Esophagus squamous epithelium (tissue), 5 donors: ENCODE data around the gene PKD2L1. TPM values are rescaled to one million over a fixed set of nuclear protein-coding genes. Genes with fewer than 3 reads are reported as not detected.

Source experiments
- DNase-seq: peaks from one replicate; lab custom pipeline; 2025; lab: John Stamatoyannopoulos, UW
- H3K27ac ChIP-seq, 4 donors: fragments of 200-600 bp; sonication (generic); one replicate each; pipeline ENCODE4 v1.5.1; 2016 to 2019; ENCODE audit warnings: mild to moderate bottlenecking in 1 of 4
- H3K27me3 ChIP-seq, 4 donors: fragments of 200-600 bp; sonication (generic); 1 replicate in 3 of 4; 2 replicates in 1 of 4; pipeline versions ENCODE4 v1.5.1 to v1.6.0; 2017 to 2021; ENCODE audit warnings: antibody characterized with exemption in 1 of 4
- H3K36me3 ChIP-seq, 3 donors: fragments of 200-600 bp; sonication (generic); one replicate each; pipeline ENCODE4 v1.5.1; 2016 to 2019
- H3K4me1 ChIP-seq, 3 donors: fragments of 200-600 bp; sonication (generic); one replicate each; pipeline ENCODE4 v1.5.1; 2017 to 2019
- H3K4me3 ChIP-seq, 4 donors: fragments of 200-600 bp; sonication (generic); 1 replicate in 3 of 4; 2 replicates in 1 of 4; pipeline ENCODE4 v1.5.1; 2016 to 2019; ENCODE audit warnings: mild to moderate bottlenecking in 2 of 4, moderate library complexity in 1 of 4
- H3K9me3 ChIP-seq, 3 donors: fragments of 200-600 bp; sonication (generic); one replicate each; pipeline ENCODE4 v1.5.1; 2016 to 2019
- POLR2A ChIP-seq, 4 donors: fragments of 450-650 bp; IDR thresholded peaks; one replicate each; pipeline ENCODE4 v1.6.1; 2017; ENCODE audit warnings: antibody characterized with exemption in 4 of 4, mild to moderate bottlenecking in 4 of 4, moderate library complexity in 3 of 4
- WGBS, 2 donors: methylation state at CpG; one replicate each; pipeline ENCODE4 v1.1.5; 2018; 5-methylcytosine and 5-hydroxymethylcytosine counted together
- intact Hi-C: fragments of 100-400 bp; cut with DNase I; formaldehyde crosslinking; loops from one replicate; pipeline ENCODE4 v1.15.0; 2022
- total RNA-seq, 4 donors: library from RNA; depleted of rRNA; stranded (reverse); fragments of >200 nt; gene quantifications; one replicate each; pipeline ENCODE4 v1.1.0, GENCODE V29; 2016
- TF ChIP-seq, protein P1 (sequence below), 6 experiments: fragments of 450-650 bp in 4 of 6; fragments of 200-600 bp in 2 of 6; sonication (generic) in 2 of 6; IDR thresholded peaks; one replicate each; pipeline ENCODE4 v1.5.1; 2016 to 2019; ENCODE audit warnings: antibody characterized with exemption in 6 of 6, mild to moderate bottlenecking in 4 of 6, moderate library complexity in 4 of 6
- donor health status: DM: yes; HTN: yes; CAD: no.

PKD2L1 gene
- total RNA-seq, 4 donors from 2014 or later = not detected

- intact Hi-C loops = no loop called here
- H3K27ac ChIP-seq = no peak overlapping the region
- H3K27me3 ChIP-seq = no peaks in the 10 kb centered on the region
- H3K36me3 ChIP-seq = peaks cover 0 to 74% (median 0%) of the 10 kb centered on the region in 3 donors
- peaks cover 0 to 41% (median 5%) of the 10 kb centered on the region in 3 donors for H3K4me1 ChIP-seq
- no peak for TF ChIP-seq POLR2A (IDR thresholded peaks at IDR 0.05)
- TF ChIP-seq, protein P1, sequence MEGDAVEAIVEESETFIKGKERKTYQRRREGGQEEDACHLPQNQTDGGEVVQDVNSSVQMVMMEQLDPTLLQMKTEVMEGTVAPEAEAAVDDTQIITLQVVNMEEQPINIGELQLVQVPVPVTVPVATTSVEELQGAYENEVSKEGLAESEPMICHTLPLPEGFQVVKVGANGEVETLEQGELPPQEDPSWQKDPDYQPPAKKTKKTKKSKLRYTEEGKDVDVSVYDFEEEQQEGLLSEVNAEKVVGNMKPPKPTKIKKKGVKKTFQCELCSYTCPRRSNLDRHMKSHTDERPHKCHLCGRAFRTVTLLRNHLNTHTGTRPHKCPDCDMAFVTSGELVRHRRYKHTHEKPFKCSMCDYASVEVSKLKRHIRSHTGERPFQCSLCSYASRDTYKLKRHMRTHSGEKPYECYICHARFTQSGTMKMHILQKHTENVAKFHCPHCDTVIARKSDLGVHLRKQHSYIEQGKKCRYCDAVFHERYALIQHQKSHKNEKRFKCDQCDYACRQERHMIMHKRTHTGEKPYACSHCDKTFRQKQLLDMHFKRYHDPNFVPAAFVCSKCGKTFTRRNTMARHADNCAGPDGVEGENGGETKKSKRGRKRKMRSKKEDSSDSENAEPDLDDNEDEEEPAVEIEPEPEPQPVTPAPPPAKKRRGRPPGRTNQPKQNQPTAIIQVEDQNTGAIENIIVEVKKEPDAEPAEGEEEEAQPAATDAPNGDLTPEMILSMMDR (IDR thresholded peaks at IDR 0.05) = no peak
- DNase-seq = no peak
- WGBS, 2 donors = 37 to 52% methylated on average over 3 of the region's 3 CpGs
- H3K9me3 ChIP-seq = no peaks in the 10 kb centered on the region
- no peak overlapping the region for H3K4me3 ChIP-seq
These were observed 29.6 kb upstream of the PKD2L1 start for GRCh38 chr10:100359529-100360150.

DNA sequence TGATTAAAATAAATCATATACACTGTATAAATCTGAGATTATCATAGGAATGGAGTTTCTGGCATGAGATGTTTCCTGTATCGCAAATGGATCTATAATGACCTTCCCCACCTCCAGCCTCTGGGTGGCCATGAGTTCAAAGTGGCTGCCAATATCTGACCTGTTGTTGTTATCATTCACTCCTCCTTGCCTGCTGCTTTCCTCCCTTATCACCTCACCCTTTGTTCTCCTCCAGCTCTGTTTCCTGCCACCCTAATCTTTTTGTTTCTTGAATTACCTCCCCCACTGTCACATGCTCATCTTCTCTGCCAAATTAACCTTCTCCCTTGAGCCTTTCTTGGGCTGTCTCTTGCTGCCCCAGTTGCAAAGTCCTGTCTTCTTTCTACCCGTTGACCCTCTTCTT, 29.0 kb upstream of the PKD2L1 start:
- 68 to 73% methylated on average over 2 of the region's 2 CpGs for WGBS, 2 donors
- no peak for TF ChIP-seq POLR2A (IDR thresholded peaks at IDR 0.05)
- Histone ChIP-seq H3K4me3 (no peak overlapping the region), H3K27ac (no peak overlapping the region), H3K9me3 (no peaks in the 10 kb centered on the region), H3K4me1 (peaks cover 0 to 35% (median 0%) of the 10 kb centered on the region in 3 donors), H3K36me3 (peaks cover 0 to 80% (median 0%) of the 10 kb centered on the region in 3 donors), H3K27me3 (no peaks in the 10 kb centered on the region)
- intact Hi-C loops = no loop called here
- DNase-seq = no peak

- no peak for DNase-seq
- Histone ChIP-seq H3K9me3 (no peaks in the 10 kb centered on the region), H3K27me3 (no peaks in the 10 kb centered on the region), H3K36me3 (peaks cover 0 to 90% (median 0%) of the 10 kb centered on the region in 3 donors), H3K27ac (no peak overlapping the region), H3K4me1 (peaks cover 0 to 18% (median 0%) of the 10 kb centered on the region in 3 donors), H3K4me3 (no peak overlapping the region)
- intact Hi-C loops = no loop called here
- WGBS, 2 donors = 72 to 100% methylated on average over 2 to 4 of the region's 4 CpGs
- no peak for TF ChIP-seq POLR2A (IDR thresholded peaks at IDR 0.05)
- TF ChIP-seq, protein P1 (IDR thresholded peaks at IDR 0.05) = no peak
These were observed 27.2 kb upstream of the PKD2L1 start for GRCh38 chr10:100357059-100357858.

DNA sequence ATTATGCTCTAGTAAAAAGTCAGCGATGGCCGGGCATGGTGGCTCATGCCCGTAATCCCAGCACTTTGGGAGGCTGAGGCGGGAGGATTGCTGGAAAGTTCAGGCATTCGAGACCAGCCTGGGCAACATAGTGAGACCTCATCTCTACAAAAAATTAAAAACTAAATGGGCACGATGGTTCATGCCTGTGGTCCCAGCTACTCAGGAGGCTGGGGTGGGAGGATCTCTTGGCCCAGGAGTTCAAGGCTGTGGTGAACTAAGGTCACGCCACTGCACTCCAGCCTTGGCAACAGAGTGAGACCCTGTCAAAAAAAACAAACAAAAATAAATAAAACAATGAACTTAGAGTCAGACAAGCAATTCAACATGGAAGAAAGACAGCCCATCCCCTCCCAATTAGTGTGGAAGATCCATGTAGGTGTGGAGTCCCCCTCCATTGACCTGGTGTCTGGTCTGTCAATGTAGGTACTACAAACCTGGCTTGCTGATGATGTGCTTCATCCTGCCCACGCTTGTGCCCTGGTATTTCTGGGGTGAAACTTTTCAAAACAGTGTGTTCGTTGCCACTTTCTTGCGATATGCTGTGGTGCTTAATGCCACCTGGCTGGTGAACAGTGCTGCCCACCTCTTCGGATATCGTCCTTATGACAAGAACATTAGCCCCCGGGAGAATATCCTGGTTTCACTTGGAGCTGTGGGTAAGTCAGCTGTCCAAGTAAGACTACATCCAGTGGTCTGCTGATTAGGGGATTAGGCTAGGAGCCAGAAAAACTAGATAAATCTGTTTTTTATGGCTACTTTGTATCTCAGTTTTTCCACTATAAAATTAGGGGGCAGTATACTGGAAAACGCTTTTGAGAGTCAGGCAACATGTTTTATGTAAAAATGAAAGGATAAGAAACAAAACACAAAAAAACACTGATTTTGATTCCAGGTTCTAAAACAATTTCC, 26.3 kb upstream of the PKD2L1 start:
- TF ChIP-seq, protein P1 (IDR thresholded peaks at IDR 0.05) = no peak
- TF ChIP-seq POLR2A (IDR thresholded peaks at IDR 0.05) = no peak
- 89 to 92% methylated on average over 14 of the region's 14 CpGs for WGBS, 2 donors
- intact Hi-C loops = no loop called here
- Histone ChIP-seq H3K4me3 (no peak overlapping the region), H3K36me3 (peaks cover 0 to 91% (median 0%) of the 10 kb centered on the region in 3 donors), H3K27ac (no peak overlapping the region), H3K4me1 (peaks cover 0 to 20% (median 0%) of the 10 kb centered on the region in 3 donors), H3K9me3 (no peaks in the 10 kb centered on the region), H3K27me3 (no peaks in the 10 kb centered on the region)
- DNase-seq = no peak

DNA sequence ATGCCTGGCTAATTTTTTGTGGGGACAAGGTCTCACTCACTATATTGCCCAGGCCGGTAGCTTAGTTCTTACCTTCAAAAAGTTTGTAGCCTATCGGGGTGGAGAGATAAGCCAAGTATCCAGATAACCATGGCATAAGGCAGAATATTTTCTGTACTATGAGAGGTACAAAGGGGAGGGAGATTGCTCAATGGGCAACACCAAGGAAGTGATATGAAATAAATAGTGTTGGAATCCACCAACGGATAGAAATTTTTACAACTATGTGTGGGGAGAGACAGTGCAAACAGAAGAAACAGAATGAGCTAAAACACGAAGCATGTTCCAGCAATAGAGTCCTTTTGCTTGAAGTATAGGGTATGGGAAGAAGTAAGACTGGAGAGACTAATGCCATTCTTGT, 25.1 kb upstream of the PKD2L1 start:
- TF ChIP-seq, protein P1 (IDR thresholded peaks at IDR 0.05) = no peak
- no peak for TF ChIP-seq POLR2A (IDR thresholded peaks at IDR 0.05)
- 83 to 95% methylated on average over 4 of the region's 4 CpGs for WGBS, 2 donors
- intact Hi-C loops = no loop called here
- Histone ChIP-seq H3K27ac (no peak overlapping the region), H3K27me3 (no peaks in the 10 kb centered on the region), H3K4me3 (no peak overlapping the region), H3K4me1 (peaks cover 0 to 29% (median 4%) of the 10 kb centered on the region in 3 donors), H3K36me3 (peaks cover 0 to 91% (median 0%) of the 10 kb centered on the region in 3 donors), H3K9me3 (no peaks in the 10 kb centered on the region)
- DNase-seq = no peak
